NCI-H524 treated with DMSO at 0.1 percent for 48 hours (cell line): ENCODE results near the gene CTIF.

Experiments used
- DNase-seq: peaks from one replicate; lab custom pipeline; 2025; lab: John Stamatoyannopoulos, UW

CTIF gene

DNA sequence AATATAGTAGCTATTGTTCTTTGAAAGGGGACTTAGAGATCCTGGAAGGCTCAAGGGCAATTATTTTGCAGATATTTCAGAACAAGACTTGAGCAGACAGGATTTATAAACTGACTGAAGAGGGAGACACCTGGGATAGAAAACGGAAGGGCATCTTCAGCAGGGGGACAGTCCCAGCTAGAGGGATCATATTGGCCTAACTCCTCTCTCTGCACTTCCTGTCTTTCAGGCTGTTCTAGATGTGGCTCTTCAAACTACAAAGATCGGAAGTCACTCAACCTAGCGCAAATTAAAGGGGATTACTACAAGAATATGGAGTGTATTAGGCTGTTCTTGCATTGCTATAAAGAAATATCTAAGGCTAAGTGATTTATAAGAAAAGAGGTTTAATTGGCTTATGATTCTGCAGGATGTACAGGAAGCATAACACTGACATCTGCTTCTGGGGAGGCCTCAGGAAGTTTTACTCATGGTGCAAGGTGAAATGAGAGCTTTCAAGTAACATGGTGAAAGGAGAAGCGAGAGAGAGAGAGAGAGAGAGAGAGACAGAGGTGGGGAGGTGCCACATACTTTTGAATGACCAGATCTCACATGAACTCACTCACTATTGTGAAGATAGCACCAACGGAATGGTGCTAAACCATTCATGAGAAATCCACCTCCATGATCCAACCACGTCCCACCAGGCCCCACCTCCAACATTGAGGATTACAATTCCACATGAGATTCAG lies 5.3 kb upstream of the CTIF start:
- DNase-seq: no peak

DNA sequence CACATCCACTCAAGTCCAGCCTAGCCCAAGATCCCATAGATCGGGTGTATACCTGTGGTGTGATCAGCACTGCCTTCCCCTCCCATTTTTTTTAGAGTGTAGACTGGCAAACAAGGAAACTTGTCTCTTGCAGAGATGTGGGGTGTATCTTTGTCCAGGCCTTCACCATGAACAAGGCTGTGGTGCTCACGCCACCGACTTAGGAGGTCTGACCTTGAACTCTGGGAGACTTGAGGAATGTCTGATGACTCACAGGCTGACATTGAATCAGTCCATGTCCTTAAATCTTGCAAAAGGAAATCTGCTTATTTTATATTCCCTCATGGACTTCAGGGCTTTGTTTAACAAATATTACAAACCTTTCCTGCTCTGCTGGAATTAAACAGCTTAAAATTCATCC lies 4.5 kb upstream of the CTIF start:
- no peak for DNase-seq

DNA sequence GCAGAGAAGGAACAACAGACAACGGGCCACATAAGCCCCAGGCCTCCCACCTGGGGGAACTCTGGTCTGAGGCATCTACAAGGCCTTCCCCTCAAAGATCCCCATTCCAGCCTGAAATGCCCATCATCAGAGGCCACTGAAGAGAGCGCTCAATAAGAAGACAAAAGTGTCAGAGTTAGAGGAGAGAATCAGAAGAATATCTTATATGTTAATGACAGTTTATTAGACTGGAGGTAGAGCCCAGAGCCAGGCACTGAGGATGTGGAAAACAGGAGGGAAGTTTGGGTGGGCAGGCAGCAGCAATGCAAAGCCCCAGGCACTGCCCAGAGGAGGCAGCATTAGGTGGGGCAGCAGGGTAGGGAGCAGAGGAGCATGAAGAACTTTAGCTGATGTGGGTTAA lies 2.9 kb upstream of the CTIF start:
- no peak for DNase-seq

- no peak for DNase-seq
Observed at GRCh38 chr18:48536516-48536915, 2.3 kb upstream of the CTIF start.

GRCh38 chr18:48539406-48540250 lies 797 bp downstream of the CTIF start:
- no peak for DNase-seq

DNA sequence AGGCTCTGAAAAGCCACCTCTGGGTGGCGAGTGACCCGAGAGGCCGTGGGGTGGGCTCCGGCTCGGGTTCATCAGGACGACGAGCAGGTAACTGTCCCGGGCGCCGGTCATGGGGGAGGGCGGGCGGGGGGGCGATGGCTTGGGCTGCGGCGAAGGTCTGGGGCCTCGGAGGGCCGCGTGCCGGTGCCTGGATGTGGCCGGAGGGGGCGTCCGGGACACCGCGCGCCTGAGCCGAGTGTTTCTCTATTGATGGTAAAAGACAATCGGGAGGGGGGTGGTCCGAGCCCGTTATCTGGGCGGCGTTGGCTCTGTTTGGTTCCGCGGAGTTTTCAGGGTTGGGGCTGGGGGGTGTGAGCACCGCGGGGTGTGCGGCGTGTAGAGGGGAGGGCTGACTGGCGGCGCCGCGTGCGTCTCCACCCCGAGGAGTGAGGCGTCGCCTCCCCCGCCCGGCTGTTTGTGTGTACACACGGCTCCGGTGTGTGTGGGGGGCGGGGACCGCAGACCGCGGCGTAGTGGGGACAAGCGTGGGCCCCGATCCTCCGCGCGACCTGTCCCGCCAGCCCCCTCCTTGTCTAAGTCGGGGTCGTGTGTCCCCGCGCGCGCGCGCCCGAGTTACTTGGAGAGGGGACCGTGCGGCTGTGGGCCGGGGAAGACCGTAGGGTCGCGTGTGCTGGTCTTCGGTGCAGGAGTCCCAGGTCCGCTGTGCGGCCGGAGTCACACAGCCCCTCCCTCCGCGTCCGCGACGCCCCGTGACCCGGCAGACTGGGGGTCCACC lies 1.6 kb downstream of the CTIF start:
- DNase-seq: no peak

- DNase-seq: no peak
Observed at GRCh38 chr18:48541026-48541746, 2.4 kb downstream of the CTIF start.

DNA sequence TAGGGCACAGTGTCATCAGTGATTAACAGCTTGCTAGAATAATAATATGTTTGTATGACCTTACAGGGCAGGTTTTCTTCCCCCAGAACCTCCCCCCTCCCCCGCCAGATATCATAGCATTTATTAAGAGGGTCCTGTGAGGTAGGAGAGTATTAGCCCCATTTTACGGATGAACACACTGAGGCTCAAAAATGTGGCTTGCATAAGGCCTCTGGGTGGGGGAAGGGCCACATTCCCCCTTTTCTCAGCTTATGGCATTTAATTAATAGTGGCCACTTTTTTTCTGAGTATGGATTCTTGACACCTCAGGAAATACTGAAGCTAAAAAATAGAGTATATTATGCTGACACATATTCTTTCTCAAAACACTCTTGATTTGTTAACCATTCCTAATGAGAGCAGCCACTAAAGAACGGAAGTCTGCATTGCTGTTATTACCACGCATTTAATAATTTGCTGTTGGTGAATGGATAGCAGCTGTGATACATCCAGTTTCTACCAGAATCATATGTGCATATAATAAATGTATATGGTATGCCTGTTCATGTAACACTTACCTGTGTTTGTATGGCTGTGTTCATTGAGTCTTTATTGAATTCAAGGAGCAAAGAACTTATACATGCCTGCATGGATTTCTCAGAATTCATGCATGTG lies 3.0 kb downstream of the CTIF start:
- DNase-seq: no peak

- no peak for DNase-seq
Observed at GRCh38 chr18:48542513-48543181, 3.8 kb downstream of the CTIF start.

DNA sequence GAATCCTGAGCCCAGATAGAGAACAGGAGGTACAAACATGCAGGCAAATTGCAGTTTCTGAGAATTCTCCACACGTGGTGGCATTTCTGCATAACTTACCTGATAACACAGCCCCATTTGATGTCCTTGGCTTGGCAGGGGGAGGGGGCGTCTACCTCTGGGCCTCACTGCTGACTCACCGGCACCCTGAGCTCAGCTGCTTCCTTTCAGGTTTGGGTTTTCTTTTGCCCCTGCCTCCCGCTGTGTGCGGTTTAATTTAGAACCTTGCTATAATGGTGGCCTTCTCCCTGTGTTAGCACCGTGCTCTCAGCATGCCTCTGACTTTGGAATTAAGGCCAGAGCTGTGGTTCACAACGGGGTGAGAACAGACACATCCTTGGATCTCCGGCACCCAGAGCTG lies 4.4 kb downstream of the CTIF start:
- DNase-seq: no peak

GRCh38 chr18:48544116-48544515 lies 5.3 kb downstream of the CTIF start:
- no peak for DNase-seq

DNA sequence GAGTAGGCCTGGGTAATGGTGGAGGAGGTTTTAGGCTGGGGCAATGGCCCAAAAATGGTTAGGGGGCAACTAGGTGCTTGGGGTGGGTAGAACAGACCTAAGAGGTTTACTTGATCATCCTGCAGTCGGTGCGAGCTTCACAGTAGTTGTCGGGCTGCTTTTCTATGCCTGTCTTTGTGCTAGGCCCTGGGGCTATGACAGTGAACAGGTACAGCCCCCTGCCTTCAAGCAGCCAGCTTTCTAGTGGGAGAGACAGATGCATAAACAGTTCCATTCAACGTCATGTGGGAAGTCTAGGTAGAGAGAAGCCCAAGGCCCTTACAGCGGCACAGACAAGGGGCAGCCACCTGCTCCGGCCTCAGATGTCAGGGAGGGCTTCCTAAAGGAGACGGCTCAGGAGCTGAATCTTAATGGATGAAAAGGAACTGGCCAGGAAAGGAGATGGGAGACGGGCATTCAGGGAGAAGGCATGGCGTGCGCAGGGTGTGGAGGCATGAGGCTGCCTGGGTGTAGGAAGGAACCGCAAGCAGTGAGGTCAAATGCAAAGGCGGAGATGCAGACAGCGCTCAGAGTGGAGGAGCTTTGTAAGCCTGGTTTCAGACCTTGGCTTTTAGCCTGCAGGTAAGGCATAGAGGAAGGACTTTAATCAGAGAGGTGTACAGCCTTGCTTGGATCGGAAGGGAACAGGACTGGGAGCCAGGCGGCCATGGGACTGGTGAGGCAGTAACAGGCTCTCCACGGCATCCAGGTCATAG lies 6.0 kb downstream of the CTIF start:
- no peak for DNase-seq

GRCh38 chr18:48545757-48546321 lies 7.0 kb downstream of the CTIF start:
- peak; percentile 28 for DNase-seq

DNA sequence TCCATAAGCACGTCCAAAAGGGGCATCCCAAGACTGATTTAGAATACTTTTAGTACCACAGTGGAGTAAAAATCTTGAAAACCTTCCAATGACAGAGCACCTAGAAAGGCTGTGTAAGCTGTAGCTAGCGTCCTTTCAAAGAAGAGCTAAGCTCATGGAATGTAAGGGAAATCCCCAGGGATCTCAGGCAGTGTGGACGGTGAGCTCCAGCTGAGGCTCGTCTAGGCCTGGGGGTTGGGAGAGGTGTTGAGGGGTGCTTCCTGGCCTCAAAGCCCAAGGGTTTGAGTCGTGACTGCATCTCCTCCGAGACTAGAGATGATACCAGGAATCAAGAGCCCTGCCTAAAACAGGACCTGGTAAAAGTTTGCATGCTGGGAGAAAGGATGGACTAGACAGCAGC lies 7.6 kb downstream of the CTIF start:
- no peak for DNase-seq

DNA sequence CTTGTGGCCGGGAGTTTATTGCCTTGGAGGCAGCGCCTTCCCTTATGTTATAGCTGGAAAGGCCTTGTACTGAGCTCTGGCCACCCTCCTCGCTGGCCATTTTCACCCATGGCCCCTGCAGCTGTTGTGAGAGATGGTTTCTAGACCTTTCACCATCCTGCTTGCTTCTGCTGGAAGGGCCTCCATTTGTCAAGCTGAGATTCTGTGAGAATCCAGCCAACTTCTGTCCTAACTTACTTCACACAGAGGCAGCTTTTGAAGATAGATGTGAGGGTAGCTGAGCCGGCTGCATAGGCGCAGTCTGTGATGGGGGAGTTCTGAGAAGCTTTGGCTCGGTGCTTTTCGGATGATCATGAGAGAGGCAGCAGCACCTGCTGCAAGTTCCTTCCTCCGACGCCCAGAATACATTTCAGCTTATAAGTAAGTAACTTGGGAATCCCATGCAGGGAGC lies 8.7 kb downstream of the CTIF start:
- no peak for DNase-seq

- no peak for DNase-seq
Observed at GRCh38 chr18:48548011-48548771, 9.4 kb downstream of the CTIF start.

GRCh38 chr18:48548921-48549320 lies 10.1 kb downstream of the CTIF start:
- DNase-seq: no peak

GRCh38 chr18:48550101-48550729 lies 11.4 kb downstream of the CTIF start:
- DNase-seq: no peak

DNA sequence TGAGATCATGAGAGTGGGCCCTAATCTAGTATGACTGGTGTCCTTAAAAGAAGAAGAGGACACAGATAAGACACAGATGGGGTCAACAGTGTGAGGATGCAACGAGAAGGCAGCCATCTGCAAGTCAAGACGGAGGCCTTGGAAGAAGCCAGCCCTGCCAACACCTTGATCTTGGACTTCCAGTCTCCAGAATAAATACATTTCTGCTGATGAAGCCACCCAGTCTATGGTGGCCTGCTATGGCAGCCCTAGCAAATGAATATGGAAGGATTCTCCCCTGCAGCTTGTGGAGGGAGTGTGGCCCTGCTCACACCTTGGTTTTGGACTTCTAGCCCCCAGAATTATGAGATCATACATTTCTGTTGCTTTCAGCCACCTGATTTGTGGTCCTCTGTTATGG lies 12.3 kb downstream of the CTIF start:
- DNase-seq: no peak
